Astrocyte (in vitro differentiated cells and primary cell): ENCODE results near the gene EXOC6. TPM values are rescaled to one million over a fixed set of nuclear protein-coding genes. Genes with fewer than 3 reads are reported as not detected.

ENCODE experiments used
- DNase-seq: peaks from one replicate; pipeline ENCODE4 v3.0.0-alpha.2; 2010; ENCODE audit warnings: low read depth
- FAIRE-seq: peaks from 2 replicates; lab custom pipeline; 2011; peaks lifted over from hg19 to GRCh38; lab: Jason Lieb, UNC
- H2AFZ ChIP-seq: 2 replicates; pipeline ENCODE4 v1.6.0; 2012; ENCODE audit warnings: low read depth, low read length, inconsistent platforms
- H3K27ac ChIP-seq: 2 replicates; pipeline ENCODE4 v1.5.1; 2011; ENCODE audit warnings: low read depth, low read length, inconsistent platforms
- H3K27me3 ChIP-seq: 2 replicates; pipeline ENCODE4 v1.6.0; 2011; ENCODE audit warnings: low read length, inconsistent platforms; ENCODE audit not compliant: insufficient read depth
- H3K36me3 ChIP-seq: 2 replicates; pipeline ENCODE4 v1.5.1; 2011; ENCODE audit warnings: low read length, inconsistent platforms; ENCODE audit not compliant: insufficient read depth
- H3K4me1 ChIP-seq: 2 replicates; pipeline ENCODE4 v1.5.1; 2011; ENCODE audit warnings: low read length, inconsistent platforms; ENCODE audit not compliant: insufficient read depth
- H3K4me2 ChIP-seq: 2 replicates; pipeline ENCODE4 v1.6.0; 2012; ENCODE audit warnings: low read length, inconsistent platforms
- H3K4me3 ChIP-seq: 2 replicates; pipeline ENCODE4 v1.5.1; 2011; ENCODE audit warnings: low read depth, mild to moderate bottlenecking, low read length, inconsistent platforms; ENCODE audit not compliant: insufficient read depth
- H3K79me2 ChIP-seq: 2 replicates; pipeline ENCODE4 v1.6.0; 2012; ENCODE audit warnings: mild to moderate bottlenecking, low read length, inconsistent platforms; ENCODE audit not compliant: insufficient read depth
- H3K9ac ChIP-seq: 2 replicates; pipeline ENCODE4 v1.6.0; 2012; ENCODE audit warnings: mild to moderate bottlenecking, low read length, inconsistent platforms
- H3K9me3 ChIP-seq: 2 replicates; pipeline ENCODE4 v1.5.1; 2012; ENCODE audit warnings: low read depth, mild to moderate bottlenecking, low read length, inconsistent platforms; ENCODE audit not compliant: insufficient read depth
- H4K20me1 ChIP-seq: 2 replicates; pipeline ENCODE4 v1.6.0; 2012; ENCODE audit warnings: low read length, inconsistent platforms; ENCODE audit not compliant: insufficient read depth
- H3K27ac Mint-ChIP-seq: one replicate; pipeline ENCODE4 v1.8.0; 2021; ENCODE audit warnings: mild to moderate bottlenecking, mixed read lengths; ENCODE audit not compliant: unreplicated experiment
- H3K27me3 Mint-ChIP-seq: one replicate; pipeline ENCODE4 v1.8.0; 2021; ENCODE audit warnings: low read depth, mixed read lengths; ENCODE audit not compliant: unreplicated experiment
- H3K36me3 Mint-ChIP-seq: one replicate; pipeline ENCODE4 v1.8.0; 2021; ENCODE audit warnings: low read depth, mixed read lengths; ENCODE audit not compliant: unreplicated experiment
- H3K4me1 Mint-ChIP-seq: one replicate; pipeline ENCODE4 v1.8.0; 2021; ENCODE audit warnings: low read depth, mixed read lengths; ENCODE audit not compliant: unreplicated experiment
- H3K4me3 Mint-ChIP-seq: one replicate; pipeline ENCODE4 v1.8.0; 2021; ENCODE audit warnings: mild to moderate bottlenecking, moderate library complexity, mixed read lengths; ENCODE audit not compliant: unreplicated experiment
- H3K9me3 Mint-ChIP-seq: one replicate; pipeline ENCODE4 v1.8.0; 2021; ENCODE audit warnings: mild to moderate bottlenecking, mixed read lengths; ENCODE audit not compliant: unreplicated experiment
- CTCF ChIP-seq: IDR thresholded peaks from 2 replicates; pipeline ENCODE4 v1.5.1; 2011; ENCODE audit warnings: low read depth, mild to moderate bottlenecking, inconsistent platforms, low read length, moderate library complexity; ENCODE audit not compliant: insufficient read depth
- EZH2 ChIP-seq: IDR thresholded peaks from 2 replicates; pipeline ENCODE4 v1.6.1; 2012; ENCODE audit warnings: mild to moderate bottlenecking, low read length, inconsistent platforms; ENCODE audit not compliant: insufficient read depth
- total RNA-seq: library from RNA; stranded (reverse); gene quantifications from 2 replicates; pipeline ENCODE4 v1.2.1, GENCODE V29; 2021

EXOC6 gene
- total RNA-seq, 1 donor from 2014 or later, result 4.9 TPM

DNA sequence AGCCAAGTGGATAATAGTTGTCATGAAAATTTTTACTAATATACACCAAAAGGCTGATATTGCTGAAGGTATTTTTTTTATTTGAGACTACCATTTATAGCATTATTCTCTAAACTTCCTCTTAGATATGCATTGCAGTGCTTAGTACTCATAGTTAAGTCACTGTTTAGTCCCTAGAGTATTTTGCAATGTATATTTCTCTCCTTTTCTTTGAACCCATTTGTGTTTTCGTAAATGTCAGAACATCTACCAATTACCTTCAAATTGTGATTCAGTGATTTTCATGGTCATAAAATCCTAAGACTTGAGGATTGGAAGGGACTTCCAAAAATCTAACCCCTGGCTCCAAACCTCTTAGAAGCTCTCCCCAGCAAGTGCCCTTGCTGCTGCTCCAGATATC lies 190.8 kb downstream of the EXOC6 start:
- TF ChIP-seq EZH2, result no peak
- no peak for TF ChIP-seq CTCF
- Histone ChIP-seq H4K20me1 (no peaks in the 10 kb centered on the region), H2AFZ (no peak overlapping the region), H3K27me3 (no peaks in the 10 kb centered on the region), H3K36me3 (no peaks in the 10 kb centered on the region), H3K27ac (no peak overlapping the region), H3K4me3 (no peak overlapping the region), H3K9me3 (no peaks in the 10 kb centered on the region), H3K9ac (no peak overlapping the region), H3K79me2 (no peaks in the 10 kb centered on the region), H3K4me1 (no peaks in the 10 kb centered on the region), H3K4me2 (no peak overlapping the region)
- H3K4me1 Mint-ChIP-seq, result no peaks in the 10 kb centered on the region
- no peaks in the 10 kb centered on the region for H3K9me3 Mint-ChIP-seq
- FAIRE-seq (no peak), DNase-seq (no peak)
- H3K27ac Mint-ChIP-seq, result no peak overlapping the region
- H3K36me3 Mint-ChIP-seq, result no peaks in the 10 kb centered on the region
- H3K4me3 Mint-ChIP-seq, result no peak overlapping the region
- peaks cover 2% of the 10 kb centered on the region for H3K27me3 Mint-ChIP-seq

GRCh38 chr10:93039721-93040120 lies 191.4 kb downstream of the EXOC6 start:
- Mint-ChIP-seq H3K4me1 (no peaks in the 10 kb centered on the region), H3K9me3 (no peaks in the 10 kb centered on the region), H3K27me3 (peaks cover 2% of the 10 kb centered on the region), H3K4me3 (no peak overlapping the region), H3K36me3 (no peaks in the 10 kb centered on the region), H3K27ac (no peak overlapping the region)
- Histone ChIP-seq H3K4me2 (no peak overlapping the region), H4K20me1 (no peaks in the 10 kb centered on the region), H3K9me3 (no peaks in the 10 kb centered on the region), H3K9ac (no peak overlapping the region), H2AFZ (no peak overlapping the region), H3K4me1 (no peaks in the 10 kb centered on the region), H3K36me3 (no peaks in the 10 kb centered on the region), H3K27ac (no peak overlapping the region), H3K4me3 (no peak overlapping the region), H3K79me2 (no peaks in the 10 kb centered on the region), H3K27me3 (no peaks in the 10 kb centered on the region)
- FAIRE-seq, result peak; percentile 5
- TF ChIP-seq CTCF (peak; percentile 38), EZH2 (no peak)
- DNase-seq, result peak; percentile 6

DNA sequence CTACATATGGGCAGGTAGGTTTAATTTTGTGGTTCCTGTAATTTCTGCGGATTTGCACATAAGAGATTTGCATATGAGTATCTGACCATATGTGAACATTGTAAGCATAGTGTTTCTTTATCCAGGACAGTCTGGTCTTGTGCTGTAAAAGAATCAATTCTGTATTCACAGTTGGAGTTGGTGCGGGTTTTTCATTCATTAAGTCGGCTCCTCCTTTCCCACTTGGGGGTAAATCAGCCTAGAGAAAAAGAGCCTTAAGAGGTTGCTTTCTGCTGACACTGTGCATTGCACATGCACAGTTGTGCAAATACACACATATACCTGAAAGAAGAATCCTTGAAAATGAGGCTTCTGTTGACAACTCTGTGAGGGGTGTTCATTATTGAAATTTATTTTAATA lies 206.2 kb downstream of the EXOC6 start:
- Histone ChIP-seq H3K4me2 (no peak overlapping the region), H4K20me1 (no peaks in the 10 kb centered on the region), H3K4me1 (no peaks in the 10 kb centered on the region), H2AFZ (no peak overlapping the region), H3K27ac (no peak overlapping the region), H3K27me3 (peaks cover 3% of the 10 kb centered on the region), H3K36me3 (no peaks in the 10 kb centered on the region), H3K79me2 (no peaks in the 10 kb centered on the region), H3K9me3 (no peaks in the 10 kb centered on the region), H3K4me3 (no peak overlapping the region), H3K9ac (no peak overlapping the region)
- H3K27ac Mint-ChIP-seq, result no peak overlapping the region
- H3K4me3 Mint-ChIP-seq, result no peak overlapping the region
- H3K4me1 Mint-ChIP-seq, result no peaks in the 10 kb centered on the region
- DNase-seq (no peak), FAIRE-seq (no peak)
- no peaks in the 10 kb centered on the region for H3K36me3 Mint-ChIP-seq
- peaks cover 5% of the 10 kb centered on the region for H3K9me3 Mint-ChIP-seq
- H3K27me3 Mint-ChIP-seq, result peaks cover 30% of the 10 kb centered on the region
- TF ChIP-seq CTCF (no peak), EZH2 (no peak)
